Upper lobe of right lung (tissue), 1 donor: ENCODE data around the gene SNED1. TPM values are rescaled to one million over a fixed set of nuclear protein-coding genes. Genes with fewer than 3 reads are reported as not detected.
A peak's percentile ranks its signal among the peaks of the same experiment; 100 is the strongest.

Source experiments
- ATAC-seq: fragments of 200-7000 bp; cut with Tn5 transposase; one replicate; pipeline ENCODE4 v1.9.1; 2020; ENCODE audit warnings: mild to moderate bottlenecking, moderate library complexity
- DNase-seq: peaks from one replicate; pipeline ENCODE4 v3.0.0-alpha.2; 2020
- H3K27ac ChIP-seq: fragments of 200-600 bp; one replicate; pipeline ENCODE4 v1.8.0; 2022
- H3K27me3 ChIP-seq: fragments of 200-600 bp; one replicate; pipeline ENCODE4 v1.8.0; 2022; ENCODE audit warnings: mild to moderate bottlenecking
- H3K36me3 ChIP-seq: fragments of 200-600 bp; one replicate; pipeline ENCODE4 v1.8.0; 2022
- H3K4me1 ChIP-seq: fragments of 200-600 bp; one replicate; pipeline ENCODE4 v1.8.0; 2022
- H3K4me3 ChIP-seq: fragments of 200-600 bp; one replicate; pipeline ENCODE4 v1.8.0; 2022; ENCODE audit warnings: mild to moderate bottlenecking
- H3K9me3 ChIP-seq: fragments of 200-600 bp; one replicate; pipeline ENCODE4 v1.8.0; 2022
- CTCF ChIP-seq: fragments of 200-600 bp; IDR thresholded peaks from one replicate; pipeline ENCODE4 v1.8.0; 2022; ENCODE audit warnings: antibody characterized with exemption
- intact Hi-C: fragments of 100-400 bp; cut with DNase I; formaldehyde crosslinking; loops from one replicate; pipeline ENCODE4 v1.11.0; 2022
- total RNA-seq: library from RNA; stranded (reverse); fragmentation: NEBNext Ultra II Directional; extraction: Animal tissue kit (Norgen Biotek cat#: 25700); gene quantifications from one replicate; pipeline ENCODE4 v1.2.1, GENCODE V29; 2021
- donor health status: DM: no; HTN: yes; CAD: no; lungs with severe emphysema.

The SNED1 gene
- total RNA-seq, 1 donor from 2014 or later: 38.4 TPM

DNA sequence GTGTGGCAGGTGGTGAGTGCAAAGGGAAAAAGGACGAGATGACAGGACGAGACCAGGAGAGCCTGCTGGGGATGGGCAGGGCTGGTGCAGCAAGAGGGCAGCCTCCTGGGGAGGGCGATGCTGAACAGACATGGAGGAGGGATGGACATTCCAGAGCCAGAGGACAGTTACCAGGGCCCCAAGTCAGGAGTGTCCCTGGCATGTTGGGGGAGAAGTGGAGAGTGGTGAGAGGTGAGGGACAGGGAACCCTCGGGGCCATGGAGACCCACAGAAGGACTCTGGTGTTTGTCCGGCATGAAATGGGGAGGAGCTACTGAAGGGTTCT lies 84.6 kb downstream of the SNED1 start:
- no peak for TF ChIP-seq CTCF
- H3K4me1 ChIP-seq: peaks cover 8% of the 10 kb centered on the region
- H3K9me3 ChIP-seq: no peaks in the 10 kb centered on the region
- DNase-seq (no peak), ATAC-seq (peak; percentile 3)
- no peaks in the 10 kb centered on the region for H3K27me3 ChIP-seq
- no peak overlapping the region for H3K4me3 ChIP-seq
- H3K27ac ChIP-seq: no peak overlapping the region
- peaks cover 24% of the 10 kb centered on the region for H3K36me3 ChIP-seq
- intact Hi-C loops: no loop called here

GRCh38 chr2:241084856-241085444 lies 86.5 kb downstream of the SNED1 start:
- H3K36me3 ChIP-seq: peaks cover 43% of the 10 kb centered on the region
- intact Hi-C loops: no loop called here
- H3K27me3 ChIP-seq: no peaks in the 10 kb centered on the region
- no peak for TF ChIP-seq CTCF
- DNase-seq (no peak), ATAC-seq (no peak)
- no peak overlapping the region for H3K4me3 ChIP-seq
- H3K4me1 ChIP-seq: peaks cover 8% of the 10 kb centered on the region
- no peaks in the 10 kb centered on the region for H3K9me3 ChIP-seq
- H3K27ac ChIP-seq: no peak overlapping the region

- Histone ChIP-seq H3K4me3 (no peak overlapping the region), H3K9me3 (no peaks in the 10 kb centered on the region), H3K27ac (no peak overlapping the region), H3K4me1 (no peaks in the 10 kb centered on the region), H3K36me3 (peaks cover 69% of the 10 kb centered on the region), H3K27me3 (no peaks in the 10 kb centered on the region)
- no peak for DNase-seq
- no peak for ATAC-seq
- intact Hi-C loops: no loop called here
- TF ChIP-seq CTCF: no peak
Measured at GRCh38 chr2:241087420-241088268, 89.2 kb downstream of the SNED1 start.

GRCh38 chr2:241088376-241088775 lies 90.0 kb downstream of the SNED1 start:
- DNase-seq (no peak), ATAC-seq (no peak)
- peak overlapping the region; percentile 20 for H3K27ac ChIP-seq
- no peak overlapping the region for H3K4me3 ChIP-seq
- H3K27me3 ChIP-seq: no peaks in the 10 kb centered on the region
- H3K36me3 ChIP-seq: peaks cover 75% of the 10 kb centered on the region
- intact Hi-C loops: no loop called here
- no peaks in the 10 kb centered on the region for H3K9me3 ChIP-seq
- no peak for TF ChIP-seq CTCF
- no peaks in the 10 kb centered on the region for H3K4me1 ChIP-seq

DNA sequence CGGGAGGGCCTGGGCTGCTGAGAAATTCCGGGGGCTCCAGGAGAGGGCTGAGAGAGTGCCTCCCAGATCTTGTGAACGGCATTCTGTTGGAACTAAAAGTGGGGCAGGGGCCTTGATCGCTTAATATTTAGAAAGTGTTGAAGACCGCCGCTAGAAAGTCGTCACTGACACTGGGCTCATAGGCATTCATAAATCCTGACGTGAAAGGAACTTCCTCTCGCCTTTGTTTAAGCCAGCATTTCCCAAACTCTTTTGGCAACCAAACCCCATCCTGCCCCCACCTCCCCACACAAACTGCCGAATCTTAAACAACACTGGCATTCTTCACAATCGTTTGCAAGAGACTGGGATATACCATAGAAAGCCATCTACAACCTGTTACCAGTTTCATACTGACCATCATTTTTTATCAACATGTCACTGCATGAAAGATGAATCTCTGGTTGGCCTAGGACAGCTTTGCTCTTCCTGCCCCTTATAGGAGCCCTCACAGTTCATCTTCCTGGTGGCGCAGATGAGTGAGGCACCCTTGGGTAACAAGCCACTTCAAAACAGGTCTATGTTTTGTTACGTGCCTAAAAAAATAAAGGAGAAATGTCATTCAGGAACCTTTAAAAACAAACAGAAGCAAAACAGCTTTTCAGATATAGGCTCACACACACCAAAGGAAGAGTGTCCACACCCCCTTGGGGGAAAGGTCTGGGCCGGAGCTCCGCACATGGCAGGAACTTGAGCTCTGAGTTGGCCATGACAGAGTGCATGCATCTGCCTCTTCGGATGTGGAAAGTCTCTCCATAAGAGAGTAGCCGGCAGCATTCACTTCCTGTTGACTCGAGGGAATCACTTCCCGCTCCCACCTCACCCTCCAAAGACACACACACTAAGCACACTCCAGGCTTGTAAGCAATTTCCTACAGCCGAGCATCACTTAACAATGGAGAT lies 90.6 kb downstream of the SNED1 start:
- no peak for TF ChIP-seq CTCF
- H3K4me3 ChIP-seq: no peak overlapping the region
- ATAC-seq: no peak
- peaks cover 77% of the 10 kb centered on the region for H3K36me3 ChIP-seq
- no peaks in the 10 kb centered on the region for H3K4me1 ChIP-seq
- H3K27ac ChIP-seq: peak overlapping the region; percentile 27
- no peaks in the 10 kb centered on the region for H3K9me3 ChIP-seq
- no peaks in the 10 kb centered on the region for H3K27me3 ChIP-seq
- intact Hi-C loops: no loop called here
- no peak for DNase-seq
